ENCODE measurements around the gene NET1.

GRCh38 chr10:5481121-5481520, 68.8 kb downstream of the NET1 start:
- TF ChIP-seq, protein P1, sequence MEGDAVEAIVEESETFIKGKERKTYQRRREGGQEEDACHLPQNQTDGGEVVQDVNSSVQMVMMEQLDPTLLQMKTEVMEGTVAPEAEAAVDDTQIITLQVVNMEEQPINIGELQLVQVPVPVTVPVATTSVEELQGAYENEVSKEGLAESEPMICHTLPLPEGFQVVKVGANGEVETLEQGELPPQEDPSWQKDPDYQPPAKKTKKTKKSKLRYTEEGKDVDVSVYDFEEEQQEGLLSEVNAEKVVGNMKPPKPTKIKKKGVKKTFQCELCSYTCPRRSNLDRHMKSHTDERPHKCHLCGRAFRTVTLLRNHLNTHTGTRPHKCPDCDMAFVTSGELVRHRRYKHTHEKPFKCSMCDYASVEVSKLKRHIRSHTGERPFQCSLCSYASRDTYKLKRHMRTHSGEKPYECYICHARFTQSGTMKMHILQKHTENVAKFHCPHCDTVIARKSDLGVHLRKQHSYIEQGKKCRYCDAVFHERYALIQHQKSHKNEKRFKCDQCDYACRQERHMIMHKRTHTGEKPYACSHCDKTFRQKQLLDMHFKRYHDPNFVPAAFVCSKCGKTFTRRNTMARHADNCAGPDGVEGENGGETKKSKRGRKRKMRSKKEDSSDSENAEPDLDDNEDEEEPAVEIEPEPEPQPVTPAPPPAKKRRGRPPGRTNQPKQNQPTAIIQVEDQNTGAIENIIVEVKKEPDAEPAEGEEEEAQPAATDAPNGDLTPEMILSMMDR (conservative IDR thresholded peaks at IDR 0.05) = no peak
- TF ChIP-seq ZFX (IDR thresholded peaks at IDR 0.05) = no peak

Data from C4-2B (cell line).